IMR-90 (cell line): ENCODE results near the gene ADORA2A. TPM values are rescaled to one million over a fixed set of nuclear protein-coding genes. Genes with fewer than 3 reads are reported as not detected.

ENCODE experiments used
- ATAC-seq: fragments of 200-7000 bp; cut with Tn5 transposase; 2 replicates; pipeline ENCODE4 v1.9.1; 2020; ENCODE audit warnings: low read depth, mild to moderate bottlenecking, moderate library complexity
- Bru-seq: library from RNA; stranded (reverse); fragments of 400-500 nt; gene quantifications from one replicate; lab custom pipeline; 2021; lab: Mats Ljungman, UMichigan
- BruChase-seq, 2 experiments: library from RNA; stranded (reverse); fragments of 400-500 nt; gene quantifications; one replicate each; lab custom pipeline; 2021; lab: Mats Ljungman, UMichigan
- BruUV-seq: library from RNA; stranded (reverse); fragments of 400-500 nt; replicated peaks from 2 replicates; lab custom pipeline; 2021; lab: Mats Ljungman, UMichigan
- CTCF ChIA-PET: fragments of 300-600 bp; formaldehyde crosslinking; extraction: SDS; loops from one replicate; lab custom pipeline; 2021; ENCODE audit warnings: antibody characterized with exemption; lab: Yijun Ruan, JAX
- POLR2A ChIA-PET: fragments of 300-600 bp; sonication (Branson Sonifier 250); formaldehyde crosslinking; loops from one replicate; lab custom pipeline; 2022; ENCODE audit warnings: antibody characterized with exemption; ENCODE audit not compliant: unreplicated experiment; lab: Charles Lee
- DNase-seq: peaks from one replicate; pipeline ENCODE4 v3.0.0; 2013
- H2AFZ ChIP-seq: replicated peaks from 2 replicates; pipeline ENCODE3; 2013; ENCODE audit warnings: low read length, mild to moderate bottlenecking; ENCODE audit not compliant: poor library complexity
- H2AK5ac ChIP-seq: 2 replicates; pipeline ENCODE4 v1.6.1; 2013; ENCODE audit warnings: low read depth, low read length, inconsistent platforms
- H2AK9ac ChIP-seq: replicated peaks from 2 replicates; pipeline ENCODE3; 2013; ENCODE audit warnings: mild to moderate bottlenecking, low read depth, low read length, moderate library complexity; ENCODE audit not compliant: poor library complexity
- H2BK120ac ChIP-seq: 2 replicates; pipeline ENCODE4 v1.6.1; 2013; ENCODE audit warnings: low read depth, low read length, inconsistent platforms
- H2BK15ac ChIP-seq: 3 replicates; pipeline ENCODE4 v1.6.1; 2013; ENCODE audit warnings: low read depth, low read length, inconsistent platforms
- H2BK20ac ChIP-seq: 2 replicates; pipeline ENCODE4 v1.6.1; 2013; ENCODE audit warnings: low read depth, mild to moderate bottlenecking, inconsistent platforms, low read length, moderate library complexity
- H2BK5ac ChIP-seq: 2 replicates; pipeline ENCODE4 v1.6.1; 2013; ENCODE audit warnings: mild to moderate bottlenecking, low read depth, low read length, inconsistent platforms; ENCODE audit not compliant: poor library complexity, severe bottlenecking
- H3K14ac ChIP-seq: replicated peaks from 2 replicates; pipeline ENCODE4 v1.6.1; 2013; ENCODE audit warnings: low read depth, low read length, inconsistent platforms
- H3K18ac ChIP-seq: 2 replicates; pipeline ENCODE4 v1.6.1; 2013; ENCODE audit warnings: low read depth, low read length, control low read depth
- H3K23ac ChIP-seq: 2 replicates; pipeline ENCODE4 v1.6.1; 2013; ENCODE audit warnings: low read depth, low read length, inconsistent platforms
- H3K27ac ChIP-seq: 2 replicates; pipeline ENCODE4 v1.5.1; 2013; ENCODE audit warnings: mild to moderate bottlenecking, control low read depth, low read length; ENCODE audit not compliant: insufficient read depth
- H3K27me3 ChIP-seq: 2 replicates; pipeline ENCODE4 v1.6.1; 2013; ENCODE audit warnings: low read length; ENCODE audit not compliant: control insufficient read depth, insufficient read depth
- H3K36me3 ChIP-seq: 2 replicates; pipeline ENCODE4 v1.6.1; 2013; ENCODE audit warnings: low read length, mixed read lengths; ENCODE audit not compliant: control insufficient read depth, insufficient read depth
- H3K4ac ChIP-seq: 2 replicates; pipeline ENCODE4 v1.6.1; 2013; ENCODE audit warnings: low read depth, low read length, inconsistent platforms
- H3K4me1 ChIP-seq: 2 replicates; pipeline ENCODE4 v1.6.1; 2013; ENCODE audit warnings: low read length, mixed read lengths; ENCODE audit not compliant: control insufficient read depth, insufficient read depth
- H3K4me2 ChIP-seq: 2 replicates; pipeline ENCODE4 v1.6.1; 2013; ENCODE audit warnings: low read depth, mild to moderate bottlenecking, control low read depth, low read length, moderate library complexity
- H3K4me3 ChIP-seq: 2 replicates; pipeline ENCODE4 v1.5.1; 2013; ENCODE audit warnings: low read depth, mild to moderate bottlenecking, control low read depth, low read length, moderate library complexity; ENCODE audit not compliant: insufficient read depth
- H3K56ac ChIP-seq: 2 replicates; pipeline ENCODE4 v1.6.1; 2013; ENCODE audit warnings: low read length, inconsistent platforms; ENCODE audit not compliant: insufficient read depth; ENCODE audit errors: extremely low read depth
- H3K79me1 ChIP-seq, 2 experiments: 2 replicates each; pipeline ENCODE4 v1.6.1; 2013; ENCODE audit warnings: low read length in 2 of 2, inconsistent platforms in 1 of 2, low read depth in 1 of 2
- H3K9ac ChIP-seq: 2 replicates; pipeline ENCODE4 v1.6.1; 2013; ENCODE audit warnings: low read depth, low read length, control low read depth
- H3K9me1 ChIP-seq: 2 replicates; pipeline ENCODE4 v1.6.1; 2013; ENCODE audit warnings: low read length, inconsistent platforms; ENCODE audit not compliant: insufficient read depth
- H3K9me3 ChIP-seq: 2 replicates; pipeline ENCODE4 v1.6.1; 2013; ENCODE audit warnings: low read length; ENCODE audit not compliant: control insufficient read depth, insufficient read depth
- H4K20me1 ChIP-seq: 2 replicates; pipeline ENCODE4 v1.6.1; 2013; ENCODE audit warnings: low read length, inconsistent platforms; ENCODE audit not compliant: insufficient read depth
- H4K5ac ChIP-seq: 2 replicates; pipeline ENCODE4 v1.6.1; 2013; ENCODE audit warnings: mild to moderate bottlenecking, low read depth, low read length, control low read depth
- H4K8ac ChIP-seq, 2 experiments: 2 replicates each; pipeline ENCODE4 v1.6.1; 2013; ENCODE audit warnings: low read depth in 2 of 2, low read length in 2 of 2, control low read depth in 1 of 2, inconsistent platforms in 1 of 2
- H4K91ac ChIP-seq: 2 replicates; pipeline ENCODE4 v1.6.1; 2013; ENCODE audit warnings: low read depth, low read length, inconsistent platforms; ENCODE audit not compliant: insufficient read depth
- BHLHE40 ChIP-seq: fragments of 150-350 bp; IDR thresholded peaks from 2 replicates; pipeline ENCODE4 v1.6.1; 2016; ENCODE audit warnings: mild to moderate bottlenecking, low read depth, low read length
- CEBPB ChIP-seq: IDR thresholded peaks from 2 replicates; pipeline ENCODE4 v1.6.1; 2012; ENCODE audit warnings: low read depth, low read length, improper control_type of control experiment
- CHD1 ChIP-seq: IDR thresholded peaks from 2 replicates; pipeline ENCODE4 v1.6.1; 2012; ENCODE audit warnings: low read depth, low read length, improper control_type of control experiment
- CTCF ChIP-seq: conservative IDR thresholded peaks from 2 replicates; pipeline ENCODE4 v1.5.1; 2012; ENCODE audit warnings: mild to moderate bottlenecking, low read depth, low read length, improper control_type of control experiment
- ELK1 ChIP-seq: fragments of 150-350 bp; IDR thresholded peaks from 2 replicates; pipeline ENCODE4 v1.6.1; 2016; ENCODE audit warnings: low read depth, mild to moderate bottlenecking, low read length, moderate library complexity, borderline replicate concordance
- FOS ChIP-seq: fragments of 150-350 bp; IDR thresholded peaks from 2 replicates; pipeline ENCODE4 v1.6.1; 2016; ENCODE audit warnings: low read depth, low read length
- MAFK ChIP-seq: IDR thresholded peaks from 2 replicates; pipeline ENCODE4 v1.6.1; 2012; ENCODE audit warnings: low read depth, low read length, improper control_type of control experiment
- MXI1 ChIP-seq: IDR thresholded peaks from 2 replicates; pipeline ENCODE4 v1.6.1; 2012; ENCODE audit warnings: low read depth, mild to moderate bottlenecking, low read length, moderate library complexity, borderline replicate concordance
- NFE2L2 ChIP-seq: fragments of 150-350 bp; IDR thresholded peaks from 2 replicates; pipeline ENCODE4 v1.6.1; 2016; ENCODE audit warnings: low read depth, mild to moderate bottlenecking, low read length
- POLR2A ChIP-seq: IDR thresholded peaks from 2 replicates; pipeline ENCODE4 v1.6.1; 2012; ENCODE audit warnings: mild to moderate bottlenecking, low read depth, low read length
- RAD21 ChIP-seq: IDR thresholded peaks from 2 replicates; pipeline ENCODE4 v1.6.1; 2012; ENCODE audit warnings: low read length, improper control_type of control experiment
- RFX5 ChIP-seq: IDR thresholded peaks from 2 replicates; pipeline ENCODE4 v1.8.0; 2012; ENCODE audit warnings: low read depth, mild to moderate bottlenecking, low read length, moderate library complexity
- SMC3 ChIP-seq: fragments of 150-350 bp; IDR thresholded peaks from 2 replicates; pipeline ENCODE4 v1.6.1; 2016; ENCODE audit warnings: low read depth, mild to moderate bottlenecking, antibody characterized with exemption, low read length, moderate library complexity
- USF2 ChIP-seq: fragments of 150-350 bp; IDR thresholded peaks from 2 replicates; pipeline ENCODE4 v1.6.1; 2017; ENCODE audit warnings: mild to moderate bottlenecking, antibody characterized with exemption, low read length, low read depth
- WGBS, 2 experiments: methylation state at CpG; one replicate each; pipeline versions ENCODE4 v1.1.5 to v1.1.7; 2013; ENCODE audit warnings: missing lambda C conversion rate in 2 of 2; ENCODE audit not compliant: insufficient read length in 1 of 2; ENCODE audit errors: extremely low coverage in 2 of 2; 5-methylcytosine and 5-hydroxymethylcytosine counted together
- dilution Hi-C: fragments of 300-500 bp; cut with HindIII; formaldehyde crosslinking; loops from one replicate; pipeline ENCODE4 v1.14.3; 2018; ENCODE audit warnings: low sequenced_read_pairs; ENCODE audit not compliant: unreplicated experiment
- in situ Hi-C: fragments of 300-500 bp; cut with MboI; formaldehyde crosslinking; loops from 3 replicates; pipeline ENCODE4 v1.14.3; 2019; ENCODE audit warnings: low sequenced_read_pairs, inconsistent platforms, mixed read lengths
- intact Hi-C: fragments of 100-400 bp; cut with micrococcal nuclease; formaldehyde crosslinking; loops from 2 replicates; pipeline ENCODE4 v1.10.0; 2022
- long read RNA-seq: library from polyadenylated mRNA; unstranded; transcript quantifications from one replicate; pipeline ENCODE4 v2.0.0, GENCODE V29; 2021; ENCODE audit not compliant: unreplicated experiment
- polyA plus RNA-seq, 3 experiments: library from polyadenylated mRNA; depleted of rRNA; stranded (reverse); fragments of >200 nt; gene quantifications; 2 replicates each; pipeline ENCODE4 v1.2.3, GENCODE V29; 2012; ENCODE audit warnings: low replicate concordance in 1 of 3
- total RNA-seq: library from RNA; depleted of rRNA; stranded (reverse); fragments of >200 nt; gene quantifications from 2 replicates; pipeline ENCODE4 v1.2.3, GENCODE V29; 2012; rRNA removed

ADORA2A gene
- 0.28 and 0.36 TPM in 2 replicates for total RNA-seq
- 0.76 and 1.1 TPM in 2 replicates for polyA plus RNA-seq (2012; rRNA removed)
- 1.3 and 1.6 TPM in 2 replicates for polyA plus RNA-seq (2012; cell fraction: cytosol; rRNA removed)
- polyA plus RNA-seq (2012; cell fraction: nucleus; rRNA removed; ENCODE audit: low replicate concordance): 2.9 and 7.6 TPM in 2 replicates
- percentile 39 among the genes with signal in this experiment for Bru-seq, nascent RNA
- BruChase-seq, experiment 1, labeled RNA remaining after a 6-hour chase: percentile 46 among the genes with signal in this experiment
- percentile 34 among the genes with signal in this experiment for BruChase-seq, experiment 2, labeled RNA remaining after a 2-hour chase
- long read RNA-seq, partial matches to known transcripts: 0 of 1 reads
- long read RNA-seq, other reads (novel, unspliced or antisense): 1 of 1 reads

- CTCF ChIA-PET: no interaction called here
- Histone ChIP-seq H2AK9ac (peak within 1 kb of the TSS; percentile 85), H4K91ac (no peak within 1 kb of the TSS), H3K27ac (no peak within 1 kb of the TSS), H3K18ac (no peak within 1 kb of the TSS), H4K8ac (no peak within 1 kb of the TSS), H2BK20ac (no peak within 1 kb of the TSS), H3K14ac (no peak within 1 kb of the TSS), H2BK15ac (no peak within 1 kb of the TSS), H2BK120ac (no peak within 1 kb of the TSS), H3K27me3 (peaks cover 32% of the 10 kb centered on the region), H3K36me3 (no peaks in the 10 kb centered on the region), H3K56ac (no peak within 1 kb of the TSS), H3K79me1 (no peaks in the 10 kb centered on the region), H3K23ac (no peak within 1 kb of the TSS), H2AFZ (no peak within 1 kb of the TSS), H2AK5ac (no peak within 1 kb of the TSS), H3K4ac (no peak within 1 kb of the TSS), H3K4me3 (no peak within 1 kb of the TSS), H3K9me1 (no peaks in the 10 kb centered on the region), H4K20me1 (no peaks in the 10 kb centered on the region; the same call in 1 of the 2 replicates), H2BK5ac (no peak within 1 kb of the TSS), H4K5ac (no peak within 1 kb of the TSS), H3K9ac (no peak within 1 kb of the TSS), H3K4me2 (no peak within 1 kb of the TSS), H3K4me1 (peaks cover 2% of the 10 kb centered on the region), H3K9me3 (no peaks in the 10 kb centered on the region)
- dilution Hi-C loops (no loop called here), intact Hi-C loops (no loop called here), in situ Hi-C loops (no loop called here)
- no TSS peak for BruUV-seq
- POLR2A ChIA-PET: no interaction called here
- DNase-seq (no peak), ATAC-seq (no peak)
- 84% methylated on average over 7 of the region's 22 CpGs; no CpG with 5 or more reads in 1 of the 2 experiments for WGBS, 2 experiments
- TF ChIP-seq FOS (no peak), RFX5 (no peak), USF2 (no peak), ELK1 (no peak), POLR2A (no peak), MAFK (no peak), SMC3 (no peak), RAD21 (no peak), BHLHE40 (no peak), CHD1 (no peak), MXI1 (no peak), CTCF (no peak), NFE2L2 (no peak), CEBPB (no peak)
These were observed at the start of gene ADORA2A for GRCh38 chr22:24427500-24428164. Gene ADORA2A (plus strand): TSS chr22:24427599. CDS start chr22:24433405, 5,806 bp downstream.
